GM18502 (cell line): ENCODE data around the gene SPINK1.
"Not testable (repeated sequence)": the region's sequence is repeated elsewhere in the genome, so short reads cannot be mapped to it uniquely, and the experiment has no call there.

Experiments used
- ATAC-seq: cut with Tn5 transposase; IDR thresholded peaks from one replicate; pipeline ENCODE4 v1.9.1; 2021; ENCODE audit warnings: mild to moderate bottlenecking; ENCODE audit not compliant: unreplicated experiment, poor library complexity

The SPINK1 gene

GRCh38 chr5:147854894-147855773 is 23.7 kb upstream of the SPINK1 start:
- no peak for ATAC-seq

- no peak for ATAC-seq
Measured at GRCh38 chr5:147854331-147854730, 22.9 kb upstream of the SPINK1 start.

GRCh38 chr5:147853372-147853987 is 22.0 kb upstream of the SPINK1 start:
- ATAC-seq: no peak

- no peak for ATAC-seq
Measured at GRCh38 chr5:147852365-147852764, 20.9 kb upstream of the SPINK1 start.

GRCh38 chr5:147851578-147851977 is 20.1 kb upstream of the SPINK1 start:
- ATAC-seq: no peak

- ATAC-seq: no peak
Measured at GRCh38 chr5:147849226-147849625, 17.8 kb upstream of the SPINK1 start.

- no peak for ATAC-seq
Measured at GRCh38 chr5:147845618-147846017, 14.1 kb upstream of the SPINK1 start.

GRCh38 chr5:147844846-147845245 is 13.4 kb upstream of the SPINK1 start:
- ATAC-seq: no peak

- no peak for ATAC-seq
Measured at GRCh38 chr5:147842869-147843268, 11.4 kb upstream of the SPINK1 start.

GRCh38 chr5:147836439-147836838 is 5.0 kb upstream of the SPINK1 start:
- ATAC-seq: no peak

GRCh38 chr5:147835386-147835798 is 3.9 kb upstream of the SPINK1 start:
- no peak for ATAC-seq

GRCh38 chr5:147832541-147832940 is 1.1 kb upstream of the SPINK1 start:
- no peak for ATAC-seq

GRCh38 chr5:147830035-147830434 is 1.4 kb downstream of the SPINK1 start:
- ATAC-seq: no peak

- not testable (repeated sequence) for ATAC-seq
Measured at GRCh38 chr5:147827017-147827416, 4.5 kb downstream of the SPINK1 start.

- ATAC-seq: no peak
Measured at GRCh38 chr5:147826361-147826760, 5.1 kb downstream of the SPINK1 start.

GRCh38 chr5:147822686-147823491 is 8.6 kb downstream of the SPINK1 start:
- ATAC-seq: peak; percentile 95

- not testable (repeated sequence) for ATAC-seq
Measured at GRCh38 chr5:147822222-147822621, 9.2 kb downstream of the SPINK1 start.

GRCh38 chr5:147821766-147822165 is 9.7 kb downstream of the SPINK1 start:
- ATAC-seq: no peak

GRCh38 chr5:147819261-147819770 is 12.2 kb downstream of the SPINK1 start:
- no peak for ATAC-seq

GRCh38 chr5:147818290-147818689 is 13.2 kb downstream of the SPINK1 start:
- ATAC-seq: no peak

GRCh38 chr5:147813696-147814095 is 17.8 kb downstream of the SPINK1 start:
- no peak for ATAC-seq
